Measurements from ENCODE around the gene HM13. TPM values are rescaled to one million over a fixed set of nuclear protein-coding genes. Genes with fewer than 3 reads are reported as not detected.
A peak's percentile ranks its signal among the peaks of the same experiment; 100 is the strongest.

The HM13 gene
- total RNA-seq, 2 experiments from 2014 or later, result 51.3 to 148 TPM

DNA sequence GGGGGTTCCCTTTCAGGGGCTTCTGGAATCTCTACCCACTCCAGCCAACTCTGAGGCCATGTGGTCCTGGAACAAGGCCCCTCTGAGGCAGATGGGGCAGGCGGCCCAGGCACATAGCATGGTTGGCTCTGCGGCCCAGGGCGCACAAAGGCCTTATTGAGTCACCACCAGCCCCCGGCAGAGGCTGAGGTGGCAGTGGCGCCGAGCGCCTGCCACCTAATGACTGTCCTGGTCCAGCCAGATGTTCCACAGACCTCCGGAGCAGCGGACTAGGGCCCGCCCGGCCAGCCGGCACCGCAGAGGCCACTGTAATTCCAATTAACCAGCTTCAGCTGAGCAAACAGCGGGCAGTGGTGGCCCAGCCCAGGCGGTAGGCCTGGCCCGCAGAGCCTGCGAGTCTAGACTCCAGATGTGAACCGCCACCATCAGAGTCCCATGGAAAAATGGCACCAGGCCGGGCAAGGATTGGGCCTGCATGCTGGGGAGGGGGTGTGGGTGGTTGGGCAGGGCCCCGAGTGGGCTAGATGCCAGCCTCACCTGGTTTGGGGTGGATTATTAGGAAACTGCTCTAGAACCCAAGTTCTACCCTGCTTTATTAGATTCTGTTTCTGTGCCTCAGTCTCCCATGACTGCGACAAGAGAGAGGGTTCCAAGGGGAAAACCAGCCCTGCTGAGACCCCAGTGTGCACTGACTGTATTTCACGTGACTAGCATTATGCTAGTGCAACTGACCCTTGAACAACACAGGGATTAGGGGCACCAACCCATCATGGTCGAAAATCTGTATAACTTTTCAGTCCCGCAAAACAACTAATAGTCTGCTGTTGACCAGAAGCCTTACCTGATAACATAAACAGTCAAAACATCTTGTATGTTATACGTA, 56.7 kb downstream of the HM13 start:
- Histone ChIP-seq H4K20me1 (ENCODE audit: insufficient read depth, low read length) (no peaks in the 10 kb centered on the region), H3K4me2 (ENCODE audit: low read length) (no peak overlapping the region), H3K4me3 (ENCODE audit: low read depth, low read length, poor library complexity, severe bottlenecking) (no peak overlapping the region), H3K36me3 (ENCODE audit: insufficient read depth, low read length) (peaks cover 29% of the 10 kb centered on the region; the same call in 1 of the 2 replicates), H3K9me2 (ENCODE audit: insufficient read depth, low read length) (no peaks in the 10 kb centered on the region), H2AFZ (ENCODE audit: low read length) (no peak overlapping the region), H3K9me3 (ENCODE audit: low read length) (no peaks in the 10 kb centered on the region), H3K4me1 (ENCODE audit: insufficient read depth, low read length, poor library complexity, severe bottlenecking) (peaks cover 33% of the 10 kb centered on the region), H3K79me2 (ENCODE audit: insufficient read depth, low read depth, low read length) (no peaks in the 10 kb centered on the region), H3K27ac (ENCODE audit: low read depth, low read length, poor library complexity, severe bottlenecking) (no peak overlapping the region)
- CTCF ChIA-PET (ENCODE audit: unreplicated experiment), result interaction anchor here (1.1 kb wide), 1 partner anchor 10 kb away, joined by 4 read pairs; no protein-coding TSS in a partner anchor
- intact Hi-C loops (cut with micrococcal nuclease; ENCODE audit: unreplicated experiment), result no loop called here
- no peak for DNase-seq (ENCODE audit: low spot score)
- no TSS peak for BruUV-seq (replicated peaks)
- POLR2A ChIA-PET, result interaction anchor here (1.2 to 3.7 kb wide), 3 partner anchors 10 to 42 kb away, joined by 3 to 25 read pairs (median 19); partner anchors contain the start of gene ID1
- no peak for TF ChIP-seq EZH2phosphoT487 (IDR thresholded peaks at IDR 0.05; ENCODE audit: borderline replicate concordance, low read depth, low read length)
- TF ChIP-seq, protein P1, sequence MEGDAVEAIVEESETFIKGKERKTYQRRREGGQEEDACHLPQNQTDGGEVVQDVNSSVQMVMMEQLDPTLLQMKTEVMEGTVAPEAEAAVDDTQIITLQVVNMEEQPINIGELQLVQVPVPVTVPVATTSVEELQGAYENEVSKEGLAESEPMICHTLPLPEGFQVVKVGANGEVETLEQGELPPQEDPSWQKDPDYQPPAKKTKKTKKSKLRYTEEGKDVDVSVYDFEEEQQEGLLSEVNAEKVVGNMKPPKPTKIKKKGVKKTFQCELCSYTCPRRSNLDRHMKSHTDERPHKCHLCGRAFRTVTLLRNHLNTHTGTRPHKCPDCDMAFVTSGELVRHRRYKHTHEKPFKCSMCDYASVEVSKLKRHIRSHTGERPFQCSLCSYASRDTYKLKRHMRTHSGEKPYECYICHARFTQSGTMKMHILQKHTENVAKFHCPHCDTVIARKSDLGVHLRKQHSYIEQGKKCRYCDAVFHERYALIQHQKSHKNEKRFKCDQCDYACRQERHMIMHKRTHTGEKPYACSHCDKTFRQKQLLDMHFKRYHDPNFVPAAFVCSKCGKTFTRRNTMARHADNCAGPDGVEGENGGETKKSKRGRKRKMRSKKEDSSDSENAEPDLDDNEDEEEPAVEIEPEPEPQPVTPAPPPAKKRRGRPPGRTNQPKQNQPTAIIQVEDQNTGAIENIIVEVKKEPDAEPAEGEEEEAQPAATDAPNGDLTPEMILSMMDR (conservative IDR thresholded peaks at IDR 0.05; ENCODE audit: low read length), result no peak

- Histone ChIP-seq H4K20me1 (ENCODE audit: insufficient read depth, low read length) (no peaks in the 10 kb centered on the region), H3K4me2 (ENCODE audit: low read length) (peak overlapping the region; percentile 75), H3K4me1 (ENCODE audit: insufficient read depth, low read length, poor library complexity, severe bottlenecking) (peaks cover 21% of the 10 kb centered on the region), H2AFZ (ENCODE audit: low read length) (peak overlapping the region; percentile 75; the same call in 1 of the 2 replicates), H3K9me3 (ENCODE audit: low read length) (no peaks in the 10 kb centered on the region), H3K36me3 (ENCODE audit: insufficient read depth, low read length) (peaks cover 24% of the 10 kb centered on the region; the same call in 1 of the 2 replicates), H3K4me3 (ENCODE audit: low read depth, low read length, poor library complexity, severe bottlenecking) (peak overlapping the region; percentile 71), H3K79me2 (ENCODE audit: insufficient read depth, low read depth, low read length) (no peaks in the 10 kb centered on the region), H3K9me2 (ENCODE audit: insufficient read depth, low read length) (no peaks in the 10 kb centered on the region), H3K27ac (ENCODE audit: low read depth, low read length, poor library complexity, severe bottlenecking) (peak overlapping the region; percentile 59)
- POLR2A ChIA-PET, result interaction anchor here (0.7 to 3.7 kb wide), 6 partner anchors 11 to 53 kb away, joined by 3 to 25 read pairs (median 3); partner anchors contain the start of gene ID1
- no TSS peak for BruUV-seq (replicated peaks)
- no peak for DNase-seq (ENCODE audit: low spot score)
- CTCF ChIA-PET (ENCODE audit: unreplicated experiment), result interaction anchor here (1.1 to 2.6 kb wide), 2 partner anchors 11 to 41 kb away, joined by 4 to 11 read pairs; no protein-coding TSS in a partner anchor
- no peak for TF ChIP-seq EZH2phosphoT487 (IDR thresholded peaks at IDR 0.05; ENCODE audit: borderline replicate concordance, low read depth, low read length)
- TF ChIP-seq, protein P1 (conservative IDR thresholded peaks at IDR 0.05; ENCODE audit: low read length), result no peak; the same call in 1 of the 2 replicates
- intact Hi-C loops (cut with micrococcal nuclease; ENCODE audit: unreplicated experiment), result loop anchor here (2.0 kb wide), 1 partner anchor 33 kb away; the partner anchor contains the start of gene ID1
These were observed 57.9 kb downstream of the HM13 start for GRCh38 chr20:31572042-31572700.
